ENCODE data around the gene BCAS4. TPM values are rescaled to one million over a fixed set of nuclear protein-coding genes. Genes with fewer than 3 reads are reported as not detected.
"Not testable (repeated sequence)": the region's sequence is repeated elsewhere in the genome, so short reads cannot be mapped to it uniquely, and the experiment has no call there.

The BCAS4 gene
- total RNA-seq, 1 experiment from 2014 or later: 13.5 TPM

GRCh38 chr20:50799890-50800550 is 5.2 kb downstream of the BCAS4 start:
- Mint-ChIP-seq H3K4me1 (ENCODE audit: low read depth, unreplicated experiment) (no peaks in the 10 kb centered on the region), H3K9me3 (ENCODE audit: low read depth, unreplicated experiment) (no peaks in the 10 kb centered on the region), H3K27ac (ENCODE audit: unreplicated experiment) (no peak overlapping the region), H3K36me3 (ENCODE audit: insufficient read depth, unreplicated experiment) (peaks cover 8% of the 10 kb centered on the region), H3K27me3 (ENCODE audit: unreplicated experiment) (no peaks in the 10 kb centered on the region), H3K4me3 (ENCODE audit: low read depth, unreplicated experiment) (no peak overlapping the region)
- TF ChIP-seq, protein P1, sequence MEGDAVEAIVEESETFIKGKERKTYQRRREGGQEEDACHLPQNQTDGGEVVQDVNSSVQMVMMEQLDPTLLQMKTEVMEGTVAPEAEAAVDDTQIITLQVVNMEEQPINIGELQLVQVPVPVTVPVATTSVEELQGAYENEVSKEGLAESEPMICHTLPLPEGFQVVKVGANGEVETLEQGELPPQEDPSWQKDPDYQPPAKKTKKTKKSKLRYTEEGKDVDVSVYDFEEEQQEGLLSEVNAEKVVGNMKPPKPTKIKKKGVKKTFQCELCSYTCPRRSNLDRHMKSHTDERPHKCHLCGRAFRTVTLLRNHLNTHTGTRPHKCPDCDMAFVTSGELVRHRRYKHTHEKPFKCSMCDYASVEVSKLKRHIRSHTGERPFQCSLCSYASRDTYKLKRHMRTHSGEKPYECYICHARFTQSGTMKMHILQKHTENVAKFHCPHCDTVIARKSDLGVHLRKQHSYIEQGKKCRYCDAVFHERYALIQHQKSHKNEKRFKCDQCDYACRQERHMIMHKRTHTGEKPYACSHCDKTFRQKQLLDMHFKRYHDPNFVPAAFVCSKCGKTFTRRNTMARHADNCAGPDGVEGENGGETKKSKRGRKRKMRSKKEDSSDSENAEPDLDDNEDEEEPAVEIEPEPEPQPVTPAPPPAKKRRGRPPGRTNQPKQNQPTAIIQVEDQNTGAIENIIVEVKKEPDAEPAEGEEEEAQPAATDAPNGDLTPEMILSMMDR (IDR thresholded peaks at IDR 0.05; ENCODE audit: unreplicated experiment): no peak
- DNase-seq: no peak
- intact Hi-C loops (cut with micrococcal nuclease; ENCODE audit: unreplicated experiment): no loop called here
- CTCF ChIA-PET: interaction anchor here (0.7 kb wide), 1 partner anchor 330 kb away, joined by 4 read pairs; no protein-coding TSS in a partner anchor
- no TSS peak for BruUV-seq (replicated peaks)

DNA sequence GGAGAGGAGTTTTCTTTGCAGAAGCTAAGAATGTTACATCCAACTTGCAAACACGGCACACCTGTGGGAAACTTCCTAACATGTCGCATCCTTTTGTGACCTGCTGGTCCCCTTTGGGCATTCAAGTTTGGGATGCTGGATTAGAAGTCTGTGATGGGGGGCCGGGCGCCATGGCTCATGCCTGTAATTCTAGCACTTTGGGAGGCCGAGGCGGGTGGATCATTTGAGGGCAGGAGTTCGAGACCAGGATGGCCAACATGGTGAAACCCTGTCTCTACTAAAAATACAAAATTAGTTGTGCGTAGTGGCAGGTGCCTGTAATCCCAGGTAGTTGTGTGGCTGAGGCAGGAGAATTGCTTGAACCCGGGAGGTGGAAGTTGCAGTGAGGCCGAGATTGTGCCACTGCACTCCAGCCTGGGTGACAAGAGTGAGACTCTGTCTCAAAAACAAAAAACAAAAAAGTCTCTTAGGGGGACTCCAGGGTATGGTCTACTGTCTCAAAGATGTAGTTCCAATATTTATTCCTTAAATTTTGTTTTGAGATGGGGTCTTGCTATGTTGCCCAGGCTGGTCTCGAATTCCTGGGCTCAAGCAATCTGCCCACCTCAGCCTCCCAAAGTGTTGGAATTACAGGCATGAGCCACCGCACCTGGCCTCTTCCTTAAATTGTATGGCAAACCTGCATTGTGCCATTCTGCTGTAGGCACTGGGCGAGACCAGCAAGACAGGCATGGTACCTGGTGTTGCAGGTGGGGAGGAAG is 6.3 kb downstream of the BCAS4 start:
- BruUV-seq (replicated peaks); H3K4me3 Mint-ChIP-seq (ENCODE audit: low read depth, unreplicated experiment); DNase-seq; H3K9me3 Mint-ChIP-seq (ENCODE audit: low read depth, unreplicated experiment); H3K36me3 Mint-ChIP-seq (ENCODE audit: insufficient read depth, unreplicated experiment); intact Hi-C loops (cut with micrococcal nuclease; ENCODE audit: unreplicated experiment); H3K27me3 Mint-ChIP-seq (ENCODE audit: unreplicated experiment); H3K4me1 Mint-ChIP-seq (ENCODE audit: low read depth, unreplicated experiment): not testable (repeated sequence)
- H3K27ac Mint-ChIP-seq (ENCODE audit: unreplicated experiment): peak overlapping the region; percentile 43
- CTCF ChIA-PET: interaction anchor here (0.7 kb wide), 1 partner anchor 332 kb away, joined by 4 read pairs; no protein-coding TSS in a partner anchor

GRCh38 chr20:50801747-50802125 is 6.9 kb downstream of the BCAS4 start:
- intact Hi-C loops (cut with micrococcal nuclease; ENCODE audit: unreplicated experiment): no loop called here
- CTCF ChIA-PET: no interaction called here
- H3K4me1 Mint-ChIP-seq (ENCODE audit: low read depth, unreplicated experiment): no peaks in the 10 kb centered on the region

GRCh38 chr20:50802289-50802688 is 7.4 kb downstream of the BCAS4 start:
- BruUV-seq (replicated peaks): no TSS peak
- intact Hi-C loops (cut with micrococcal nuclease; ENCODE audit: unreplicated experiment): no loop called here
- CTCF ChIA-PET: no interaction called here
- TF ChIP-seq, protein P1 (IDR thresholded peaks at IDR 0.05; ENCODE audit: unreplicated experiment): no peak
- no peak for DNase-seq
- H3K9me3 Mint-ChIP-seq (ENCODE audit: low read depth, unreplicated experiment): no peaks in the 10 kb centered on the region
- no peak overlapping the region for H3K4me3 Mint-ChIP-seq (ENCODE audit: low read depth, unreplicated experiment)
- H3K27me3 Mint-ChIP-seq (ENCODE audit: unreplicated experiment): no peaks in the 10 kb centered on the region
- no peaks in the 10 kb centered on the region for H3K4me1 Mint-ChIP-seq (ENCODE audit: low read depth, unreplicated experiment)
- H3K36me3 Mint-ChIP-seq (ENCODE audit: insufficient read depth, unreplicated experiment): no peaks in the 10 kb centered on the region
- no peak overlapping the region for H3K27ac Mint-ChIP-seq (ENCODE audit: unreplicated experiment)

More at GRCh38 chr20:50801747-50802125, 6.9 kb downstream of the BCAS4 start:
- no peak for DNase-seq
- Mint-ChIP-seq H3K27ac (ENCODE audit: unreplicated experiment) (peak overlapping the region; percentile 43), H3K9me3 (ENCODE audit: low read depth, unreplicated experiment) (no peaks in the 10 kb centered on the region), H3K36me3 (ENCODE audit: insufficient read depth, unreplicated experiment) (no peaks in the 10 kb centered on the region), H3K27me3 (ENCODE audit: unreplicated experiment) (no peaks in the 10 kb centered on the region), H3K4me3 (ENCODE audit: low read depth, unreplicated experiment) (no peak overlapping the region)
- no TSS peak for BruUV-seq (replicated peaks)
- TF ChIP-seq, protein P1 (IDR thresholded peaks at IDR 0.05; ENCODE audit: unreplicated experiment): no peak

Data from Calu3 (cell line).